Activated CD8-positive, alpha-beta memory T cell treated with anti-CD3 and anti-CD28 coated beads for 24 hours (primary cell): Measurements from ENCODE around the gene FAM228B.

Source experiments
- DNase-seq: peaks from one replicate; pipeline ENCODE4 v3.0.0-alpha.2; 2020

The FAM228B gene

GRCh38 chr2:24206714-24207113 lies 83.4 kb downstream of the FAM228B start:
- no peak for DNase-seq

DNA sequence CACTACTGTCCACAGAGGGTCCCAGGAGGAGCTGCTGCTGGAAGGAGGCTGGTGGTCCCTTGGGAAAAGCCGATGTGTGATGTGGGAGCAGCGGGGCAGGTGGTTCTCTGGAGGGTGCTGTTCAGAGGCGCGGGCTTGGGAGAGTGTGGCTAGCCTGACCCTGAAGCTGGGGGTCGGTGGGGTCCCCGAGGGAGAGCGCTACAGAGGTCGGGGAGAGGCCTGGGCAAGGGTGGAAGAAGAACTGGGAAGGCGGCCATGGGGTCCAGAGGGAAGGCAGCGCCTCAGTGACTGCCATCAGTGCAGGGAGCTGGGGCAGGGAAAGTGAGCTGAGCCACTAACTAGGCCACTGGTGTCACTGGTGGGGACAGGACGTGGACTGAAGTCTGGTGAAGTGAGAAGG lies 84.1 kb downstream of the FAM228B start:
- no peak for DNase-seq

DNA sequence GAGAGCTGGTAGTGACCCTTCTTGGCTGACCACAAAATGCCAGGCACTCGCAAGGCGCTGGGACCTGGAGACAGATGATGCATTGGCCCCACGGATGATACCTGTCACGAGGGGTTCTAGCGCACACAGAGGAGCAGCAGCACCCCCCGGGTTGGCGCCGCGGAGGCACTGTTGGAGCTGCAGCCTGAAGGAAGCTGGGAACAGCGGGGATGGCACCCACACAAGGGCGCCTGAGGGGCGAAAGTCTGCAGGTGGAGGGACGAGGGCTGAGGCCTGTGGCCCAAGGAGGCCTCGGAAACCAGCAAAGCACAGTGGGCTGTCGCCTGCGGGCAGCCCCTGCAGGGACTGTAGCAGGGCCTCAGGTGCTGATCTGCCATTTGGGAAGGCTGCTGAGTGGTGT lies 85.2 kb downstream of the FAM228B start:
- DNase-seq, result no peak

GRCh38 chr2:24209389-24210105 lies 86.3 kb downstream of the FAM228B start:
- DNase-seq, result no peak

DNA sequence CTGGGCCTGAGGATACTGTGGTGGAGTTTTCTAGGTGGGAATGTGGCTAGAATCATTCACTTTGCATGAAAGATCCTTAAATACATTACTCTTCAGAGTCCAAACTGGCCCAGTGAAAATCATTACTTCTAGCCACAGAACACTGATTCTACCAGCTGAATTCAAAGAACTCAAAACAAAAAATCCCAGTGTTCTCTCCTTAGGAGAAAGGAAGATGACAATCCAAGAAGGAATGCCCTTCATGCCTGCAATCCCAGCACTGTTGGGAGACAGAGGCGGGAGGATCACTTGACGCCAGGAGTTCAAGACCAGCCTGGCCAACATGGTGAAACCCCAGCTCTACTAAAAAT lies 86.8 kb downstream of the FAM228B start:
- DNase-seq, result no peak

DNA sequence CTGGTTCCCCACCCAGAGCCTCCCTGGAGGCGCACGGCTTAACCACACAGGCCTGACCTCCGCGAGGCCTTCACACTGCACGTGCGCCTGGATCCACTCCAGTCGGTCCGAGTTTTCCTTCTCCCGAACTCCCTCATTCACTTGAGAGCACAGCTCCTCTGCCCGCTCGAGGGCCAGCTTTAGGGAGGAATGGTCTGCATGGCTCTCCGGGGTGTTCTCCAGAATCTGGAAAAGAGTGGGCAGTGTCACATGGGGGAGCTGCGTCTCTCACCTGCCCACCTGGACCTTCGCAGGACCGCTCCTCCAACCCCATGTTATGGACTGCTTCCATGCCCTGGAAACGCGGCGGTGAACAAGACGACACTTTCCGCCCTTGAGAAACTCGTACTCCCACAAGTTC lies 87.5 kb downstream of the FAM228B start:
- DNase-seq, result no peak

GRCh38 chr2:24211408-24211807 lies 88.1 kb downstream of the FAM228B start:
- no peak for DNase-seq

- DNase-seq, result no peak
These were observed 91.6 kb downstream of the FAM228B start for GRCh38 chr2:24214880-24215279.
